SKM-1 (cell line): Measurements from ENCODE around the gene ZMIZ1.

Source experiments
- DNase-seq: peaks from one replicate; lab custom pipeline; 2025; ENCODE audit not compliant: unreplicated experiment; lab: John Stamatoyannopoulos, UW

The ZMIZ1 gene

DNA sequence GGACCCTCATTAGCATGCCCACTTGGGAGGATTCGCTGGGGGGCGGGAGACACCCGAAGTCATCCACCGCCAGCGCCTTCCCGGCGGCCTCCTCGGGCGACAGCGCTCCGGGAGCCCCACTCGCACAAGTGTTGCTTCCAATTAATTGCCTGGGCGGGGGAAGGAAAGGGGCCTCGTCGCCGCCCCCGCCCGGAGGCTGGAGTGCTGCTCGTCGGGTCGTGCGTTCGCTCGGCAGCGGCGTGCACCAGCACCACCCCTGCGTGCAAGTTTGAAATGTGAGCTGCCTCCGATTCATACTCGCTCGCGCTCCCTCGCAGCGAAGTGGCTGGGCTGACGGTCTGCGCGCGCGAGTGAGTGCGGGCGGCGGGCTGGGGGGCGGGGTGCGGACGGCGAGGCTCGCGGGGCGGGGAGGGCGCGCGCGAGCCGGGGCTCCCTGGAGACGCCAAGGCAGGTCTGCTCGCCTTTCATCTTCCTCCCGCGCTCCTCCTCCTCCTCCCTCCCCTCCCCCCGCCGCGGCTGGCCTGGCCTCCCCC, 173.9 kb downstream of the ZMIZ1 start:
- no peak for DNase-seq

DNA sequence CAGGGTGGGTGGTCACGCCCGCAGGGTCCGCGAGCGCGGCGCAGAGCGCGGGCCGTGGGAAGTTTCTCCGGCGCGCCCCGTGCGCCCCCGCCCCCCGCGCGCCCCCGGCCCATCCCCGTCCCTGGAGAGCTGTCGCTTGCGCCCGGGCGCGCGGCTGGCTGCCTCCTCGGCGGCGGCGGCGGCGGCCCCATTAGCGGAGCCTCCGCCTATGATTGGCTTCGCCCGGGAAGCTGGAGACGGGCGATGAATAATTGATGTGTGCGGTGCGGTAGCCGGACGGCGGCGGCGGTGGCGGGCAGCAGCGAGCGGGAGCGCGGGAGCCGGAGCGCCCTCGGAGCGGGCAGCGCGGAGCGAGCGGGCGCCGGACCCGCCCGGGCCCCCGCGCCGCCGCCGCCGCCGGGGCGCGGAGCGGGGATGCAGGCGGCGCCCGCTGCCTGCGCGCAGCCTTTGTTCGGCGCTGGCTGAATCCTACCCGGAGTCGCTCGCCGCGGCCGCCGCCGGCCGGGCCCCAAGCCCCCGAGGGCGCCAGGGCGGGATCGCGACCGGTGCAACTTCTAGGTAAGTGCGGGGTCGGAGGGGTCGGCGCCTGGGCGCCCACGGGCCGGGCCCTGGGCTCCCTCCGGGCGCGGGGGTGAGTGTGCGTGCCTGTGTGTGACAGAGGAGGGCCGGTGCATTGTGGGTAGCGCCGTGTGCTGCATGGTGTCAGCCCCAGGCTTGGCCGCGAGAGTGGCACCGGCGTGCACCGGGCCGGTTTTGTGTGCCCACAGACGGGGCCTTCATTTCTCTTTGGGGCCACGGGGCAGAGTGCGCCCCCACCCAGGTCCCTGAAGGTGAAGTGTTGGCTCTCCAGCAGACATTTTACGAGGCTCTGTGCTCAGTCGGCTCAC, 174.7 kb downstream of the ZMIZ1 start:
- DNase-seq, result no peak

DNA sequence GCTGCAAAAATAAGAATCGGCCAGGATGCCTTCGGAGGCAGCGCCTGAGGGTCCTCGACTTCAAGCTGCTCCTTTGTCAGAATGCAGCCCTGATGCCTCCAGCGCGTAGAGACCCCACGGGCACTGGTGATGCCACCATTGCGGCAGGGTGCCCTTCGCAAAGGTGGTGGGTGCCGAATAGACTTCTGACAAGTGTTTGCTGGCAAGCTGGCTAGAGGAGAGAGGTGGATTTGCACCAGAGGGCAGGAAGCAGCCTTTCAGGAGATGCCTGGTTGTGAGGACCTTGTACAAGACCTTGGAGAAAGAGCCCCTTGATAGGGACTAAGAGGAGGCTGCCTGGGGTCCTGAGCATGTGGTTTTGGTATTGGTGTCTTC, 175.3 kb downstream of the ZMIZ1 start:
- no peak for DNase-seq

DNA sequence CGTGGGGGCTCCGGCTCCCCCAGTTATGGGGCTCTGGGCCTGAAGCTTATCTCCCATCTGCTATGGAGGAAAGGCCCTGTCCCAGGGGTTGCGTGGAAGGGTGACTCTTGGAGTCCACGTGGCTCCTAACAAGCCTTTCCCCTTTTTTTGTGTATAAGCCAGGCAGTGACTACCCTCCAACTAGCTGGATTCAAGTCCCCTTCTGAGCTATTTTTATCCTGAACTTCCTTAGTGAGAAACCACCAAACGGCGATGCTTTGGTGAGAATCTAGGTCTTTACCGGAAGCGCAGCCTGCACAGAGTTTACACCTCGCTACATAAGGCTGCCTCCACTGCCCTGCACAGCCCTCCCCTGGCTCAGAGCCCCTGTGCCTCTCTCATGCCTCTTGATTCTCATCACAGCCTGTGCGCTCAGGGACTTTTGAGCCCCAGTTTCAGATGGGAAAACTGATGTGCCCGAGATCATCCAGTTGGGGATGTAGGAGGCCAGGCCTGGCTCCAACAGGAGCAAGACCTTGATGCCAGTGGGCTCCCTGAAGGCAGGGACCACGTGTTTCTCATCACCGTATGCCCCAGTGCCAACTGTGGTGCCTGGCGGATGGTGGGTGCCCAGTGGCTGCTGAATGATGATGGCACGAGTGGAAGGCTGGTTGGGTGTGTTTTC, 176.2 kb downstream of the ZMIZ1 start:
- DNase-seq, result peak; percentile 47

DNA sequence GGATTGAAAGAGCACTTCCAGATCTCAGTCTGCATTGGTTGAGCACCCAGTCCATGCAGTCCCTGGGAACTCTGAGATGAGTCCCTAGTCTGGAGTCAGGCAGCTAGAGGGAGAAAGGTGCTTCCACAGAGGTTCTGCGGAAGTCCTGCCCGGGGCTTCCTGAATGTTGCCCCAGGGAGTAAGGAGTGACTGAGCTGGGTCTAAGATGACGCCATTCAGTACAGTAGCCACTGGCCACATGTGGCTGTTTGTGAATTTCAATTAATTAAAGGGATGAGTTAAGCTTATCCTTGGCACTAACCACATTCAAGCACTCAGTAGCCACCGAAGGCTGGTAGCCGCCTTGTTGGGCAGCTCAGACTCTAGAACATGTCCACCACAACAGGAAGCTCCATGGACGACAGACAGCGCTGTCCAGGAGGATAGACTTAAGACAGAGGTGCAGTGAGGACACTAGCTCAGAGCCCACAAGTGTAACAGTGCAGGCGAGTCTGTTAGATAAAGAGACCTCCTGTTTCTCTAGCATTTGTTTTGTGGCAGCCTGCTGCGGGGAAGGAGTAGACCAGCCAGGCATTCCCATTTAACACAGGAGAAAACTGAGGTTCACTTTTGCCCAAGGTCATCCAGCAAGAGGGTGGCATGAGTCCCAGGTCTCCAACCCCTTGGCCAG, 176.9 kb downstream of the ZMIZ1 start:
- DNase-seq, result no peak

GRCh38 chr10:79246209-79246581, 177.4 kb downstream of the ZMIZ1 start:
- no peak for DNase-seq

- no peak for DNase-seq
Observed at GRCh38 chr10:79246606-79247275, 178.0 kb downstream of the ZMIZ1 start.

GRCh38 chr10:79247373-79248137, 178.8 kb downstream of the ZMIZ1 start:
- DNase-seq, result no peak

DNA sequence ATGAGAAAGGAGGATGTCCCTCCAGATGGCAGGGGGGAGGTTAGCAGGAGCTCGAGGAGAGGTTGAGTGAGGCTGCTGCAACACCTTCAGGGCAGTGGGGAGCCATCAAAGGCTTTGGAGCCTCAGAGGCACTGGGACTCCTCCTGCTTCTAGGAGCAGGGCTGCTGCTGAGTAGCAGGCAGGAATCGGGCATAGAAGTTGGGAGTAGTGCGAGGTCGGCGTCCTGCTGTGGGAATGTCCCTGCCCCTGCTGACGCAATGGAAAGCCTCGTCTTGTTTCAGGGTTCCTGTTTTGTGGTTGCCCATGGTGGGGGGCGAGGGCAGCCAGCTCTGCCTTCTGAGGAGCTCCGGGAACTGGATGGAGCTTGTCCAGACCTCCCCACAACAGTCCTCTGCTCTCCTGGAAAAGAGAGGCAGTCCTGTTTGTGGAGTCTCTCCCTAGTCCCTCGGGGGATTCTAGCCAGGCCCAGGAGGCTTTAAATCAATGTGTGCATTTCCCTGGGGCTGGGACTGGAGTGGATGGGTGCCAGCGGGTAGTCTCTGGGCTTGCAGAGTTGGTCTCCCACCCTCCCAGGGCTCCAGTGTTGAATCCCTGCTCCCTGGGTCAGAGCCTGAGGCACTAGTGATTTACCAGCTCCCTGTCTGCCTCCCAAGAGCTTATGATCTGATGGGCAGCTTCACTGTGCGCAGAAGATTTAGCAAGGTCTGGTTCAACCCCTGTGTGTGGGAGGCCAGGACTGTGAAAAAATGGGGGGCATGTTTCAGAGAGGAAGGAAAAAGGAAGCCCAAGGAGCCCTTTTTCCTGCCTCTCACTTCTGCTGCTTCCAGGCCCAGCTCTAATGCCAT, 179.8 kb downstream of the ZMIZ1 start:
- no peak for DNase-seq

GRCh38 chr10:79249186-79250121, 180.7 kb downstream of the ZMIZ1 start:
- no peak for DNase-seq

GRCh38 chr10:79250259-79250658, 181.5 kb downstream of the ZMIZ1 start:
- DNase-seq, result peak; percentile 26

DNA sequence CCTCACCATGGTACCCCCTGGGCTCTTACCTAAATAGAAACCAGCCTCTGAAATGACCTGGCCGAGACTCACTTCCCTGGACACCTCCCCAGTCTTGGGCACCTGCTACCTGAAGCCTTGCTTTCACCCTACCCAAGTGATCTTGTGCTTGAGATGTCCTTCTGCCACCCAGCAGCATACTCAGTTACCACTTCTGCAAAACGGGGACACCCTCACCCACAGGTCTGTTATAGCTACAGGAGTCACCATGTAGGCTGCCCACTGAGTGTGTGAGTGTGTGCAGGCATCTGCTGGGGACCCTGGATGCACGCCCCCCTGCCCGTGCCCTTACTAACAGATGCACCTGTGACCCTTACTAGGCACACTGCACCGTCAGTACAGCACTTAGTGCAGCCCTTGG, 183.7 kb downstream of the ZMIZ1 start:
- no peak for DNase-seq

GRCh38 chr10:79252971-79253370, 184.2 kb downstream of the ZMIZ1 start:
- DNase-seq, result no peak

DNA sequence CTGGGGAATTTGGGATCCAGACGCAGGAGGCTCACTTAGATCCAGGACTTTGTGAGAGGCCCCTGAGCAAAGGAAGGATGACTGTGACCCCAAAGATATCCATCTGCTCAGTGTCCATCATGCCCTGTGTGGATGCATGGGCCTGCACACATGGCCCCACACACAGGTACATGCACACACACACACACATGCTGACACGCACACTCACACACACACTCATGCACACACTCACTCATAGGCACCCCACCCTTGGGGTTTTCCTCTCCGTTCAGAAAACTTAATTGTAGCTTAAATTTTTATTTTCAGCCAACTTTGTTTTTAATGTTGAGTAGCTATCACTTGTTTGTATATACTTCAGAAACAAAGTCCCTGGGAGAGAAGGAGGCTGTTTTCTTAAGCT, 184.9 kb downstream of the ZMIZ1 start:
- DNase-seq, result no peak

- DNase-seq, result no peak
Observed at GRCh38 chr10:79254333-79255006, 185.7 kb downstream of the ZMIZ1 start.

DNA sequence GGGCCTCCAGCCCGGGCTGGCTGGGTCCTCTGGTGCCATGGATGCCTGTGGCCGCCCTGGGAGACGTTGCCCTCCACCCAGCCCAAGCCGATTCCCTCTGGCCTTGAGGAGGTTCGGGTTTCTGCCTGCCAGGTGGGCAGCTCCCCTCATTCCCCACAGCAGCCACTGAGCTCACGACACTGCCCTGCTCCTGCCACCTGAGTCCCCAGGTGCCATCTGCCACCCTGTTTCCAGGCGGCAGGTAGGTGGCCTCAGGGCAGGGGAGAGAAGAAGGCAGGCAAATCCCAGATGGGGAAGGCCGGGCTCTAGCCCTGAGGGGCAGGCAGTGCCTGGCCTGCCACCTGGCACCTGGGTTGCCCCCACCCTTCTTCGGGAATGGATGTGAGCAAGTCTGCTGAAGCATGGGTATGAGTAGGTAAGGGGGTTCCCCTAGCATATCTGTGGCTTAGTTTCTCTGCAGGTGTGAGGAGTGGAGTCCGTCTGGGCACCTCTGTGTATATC, 186.3 kb downstream of the ZMIZ1 start:
- no peak for DNase-seq

DNA sequence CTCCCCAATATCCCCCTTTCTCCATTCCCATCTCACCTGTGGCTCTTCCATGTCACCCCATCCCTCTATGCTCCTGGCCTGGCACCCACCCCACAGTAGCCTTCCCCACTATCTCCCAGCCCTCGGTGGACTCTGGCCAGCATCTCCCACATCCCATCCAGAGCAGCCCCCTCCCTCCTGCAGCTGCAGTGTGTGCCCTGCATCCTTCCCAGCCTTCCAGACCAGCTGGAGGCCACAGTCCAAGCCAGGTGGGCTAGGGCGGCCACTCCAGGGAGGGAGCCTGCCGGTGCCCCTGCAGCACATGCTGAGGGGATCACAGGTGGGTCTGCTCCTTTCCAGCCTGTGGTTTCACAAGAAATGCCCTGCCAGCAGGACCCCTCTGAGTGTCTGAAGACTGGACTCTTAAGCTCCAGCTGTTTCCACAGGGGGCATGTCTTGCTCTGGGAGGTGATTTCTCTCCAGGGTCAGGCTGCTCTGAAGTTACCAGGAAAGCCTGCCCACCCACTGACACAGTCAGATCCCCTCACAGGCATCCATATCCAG, 187.6 kb downstream of the ZMIZ1 start:
- DNase-seq, result no peak
